Suprapubic skin (tissue), 4 donors: ENCODE results near the gene RAPGEF2. TPM values are rescaled to one million over a fixed set of nuclear protein-coding genes. Genes with fewer than 3 reads are reported as not detected.

Source experiments
- DNase-seq, 2 donors: peaks; one replicate each; pipeline ENCODE4 v3.0.0-alpha.2; 2019; ENCODE audit warnings: low spot score in 2 of 2
- H3K27ac ChIP-seq: fragments of 200-600 bp; sonication (generic); one replicate; pipeline ENCODE4 v1.5.1; 2019
- H3K27me3 ChIP-seq: fragments of 200-600 bp; sonication (generic); one replicate; pipeline ENCODE4 v1.5.1; 2019
- H3K36me3 ChIP-seq: fragments of 200-600 bp; sonication (generic); one replicate; pipeline ENCODE4 v1.5.1; 2019
- H3K4me1 ChIP-seq: fragments of 200-600 bp; sonication (generic); one replicate; pipeline ENCODE4 v1.5.1; 2019
- H3K4me3 ChIP-seq: fragments of 200-600 bp; sonication (generic); one replicate; pipeline ENCODE4 v1.5.1; 2019; ENCODE audit warnings: mild to moderate bottlenecking
- H3K9me3 ChIP-seq: fragments of 200-600 bp; sonication (generic); one replicate; pipeline ENCODE4 v1.5.1; 2019
- CTCF ChIP-seq, 2 donors: fragments of 200-600 bp in 1 of 2; fragments of 450-650 bp in 1 of 2; sonication (generic) in 1 of 2; IDR thresholded peaks; one replicate each; pipeline ENCODE4 v1.5.1; 2016 to 2019; ENCODE audit warnings: antibody characterized with exemption in 2 of 2, mild to moderate bottlenecking in 1 of 2, moderate library complexity in 1 of 2
- EP300 ChIP-seq: sonication (generic); formaldehyde crosslinking; IDR thresholded peaks from one replicate; pipeline ENCODE4 v1.6.1; 2017; ENCODE audit warnings: antibody characterized with exemption
- POLR2A ChIP-seq, 2 donors: fragments of 450-650 bp; IDR thresholded peaks; one replicate each; pipeline ENCODE4 v1.6.1; 2017; ENCODE audit warnings: antibody characterized with exemption in 2 of 2, mild to moderate bottlenecking in 2 of 2, moderate library complexity in 2 of 2
- POLR2AphosphoS5 ChIP-seq, 3 donors: sonication (generic); formaldehyde crosslinking; IDR thresholded peaks; one replicate each; pipeline ENCODE4 v1.6.1; 2017; ENCODE audit warnings: antibody characterized with exemption in 3 of 3
- WGBS: methylation state at CpG from one replicate; pipeline ENCODE4 v1.1.5; 2018; 5-methylcytosine and 5-hydroxymethylcytosine counted together
- total RNA-seq, 4 donors: library from RNA; depleted of rRNA; stranded (reverse); fragments of >200 nt; gene quantifications; one replicate each; pipeline ENCODE4 v1.1.0, GENCODE V29; 2016

RAPGEF2 gene
- total RNA-seq, 4 donors from 2014 or later, result 31.3 to 62.4 (median 43.5) TPM

GRCh38 chr4:159129814-159130550 is 27.1 kb downstream of the RAPGEF2 start:
- Histone ChIP-seq H3K9me3 (no peaks in the 10 kb centered on the region), H3K4me1 (peaks cover 9% of the 10 kb centered on the region), H3K27ac (no peak overlapping the region), H3K4me3 (no peak overlapping the region), H3K36me3 (no peaks in the 10 kb centered on the region), H3K27me3 (no peaks in the 10 kb centered on the region)
- WGBS, result 87% methylated on average over 2 of the region's 2 CpGs
- TF ChIP-seq CTCF (IDR thresholded peaks at IDR 0.05), result no peak
- no peak for TF ChIP-seq POLR2AphosphoS5 (IDR thresholded peaks at IDR 0.05)
- TF ChIP-seq EP300, result no peak
- TF ChIP-seq POLR2A (IDR thresholded peaks at IDR 0.05), result no peak
- no peak for DNase-seq

GRCh38 chr4:159131564-159131963 is 28.7 kb downstream of the RAPGEF2 start:
- Histone ChIP-seq H3K27me3 (no peaks in the 10 kb centered on the region), H3K4me1 (peaks cover 9% of the 10 kb centered on the region), H3K4me3 (no peak overlapping the region), H3K36me3 (no peaks in the 10 kb centered on the region), H3K9me3 (no peaks in the 10 kb centered on the region), H3K27ac (no peak overlapping the region)
- WGBS, result 85% methylated on average over 6 of the region's 6 CpGs
- DNase-seq, result no peak
- no peak for TF ChIP-seq EP300
- TF ChIP-seq POLR2AphosphoS5 (IDR thresholded peaks at IDR 0.05), result no peak
- TF ChIP-seq CTCF (IDR thresholded peaks at IDR 0.05), result no peak
- TF ChIP-seq POLR2A (IDR thresholded peaks at IDR 0.05), result no peak

GRCh38 chr4:159134429-159134828 is 31.6 kb downstream of the RAPGEF2 start:
- no peaks in the 10 kb centered on the region for H3K9me3 ChIP-seq
- H3K27me3 ChIP-seq, result no peaks in the 10 kb centered on the region
- H3K4me3 ChIP-seq, result no peak overlapping the region
- TF ChIP-seq POLR2A (IDR thresholded peaks at IDR 0.05) (no peak), POLR2AphosphoS5 (IDR thresholded peaks at IDR 0.05) (no peak), EP300 (no peak), CTCF (IDR thresholded peaks at IDR 0.05) (no peak)
- DNase-seq, result no peak
- 95% methylated on average over 2 of the region's 2 CpGs for WGBS
- peaks cover 12% of the 10 kb centered on the region for H3K4me1 ChIP-seq
- no peak overlapping the region for H3K27ac ChIP-seq
- H3K36me3 ChIP-seq, result no peaks in the 10 kb centered on the region

GRCh38 chr4:159137176-159137575 is 34.3 kb downstream of the RAPGEF2 start:
- no peak overlapping the region for H3K27ac ChIP-seq

More at GRCh38 chr4:159137176-159137575, 34.3 kb downstream of the RAPGEF2 start:
- no peaks in the 10 kb centered on the region for H3K36me3 ChIP-seq
- H3K4me3 ChIP-seq, result no peak overlapping the region
- TF ChIP-seq CTCF (IDR thresholded peaks at IDR 0.05) (no peak), EP300 (no peak), POLR2AphosphoS5 (IDR thresholded peaks at IDR 0.05) (no peak), POLR2A (IDR thresholded peaks at IDR 0.05) (no peak)
- H3K9me3 ChIP-seq, result no peaks in the 10 kb centered on the region
- H3K27me3 ChIP-seq, result no peaks in the 10 kb centered on the region
- no peak for DNase-seq
- peaks cover 14% of the 10 kb centered on the region for H3K4me1 ChIP-seq
